ENCODE data around the gene CLCNKB.
"Not testable (repeated sequence)": the region's sequence is repeated elsewhere in the genome, so short reads cannot be mapped to it uniquely, and the experiment has no call there.

The CLCNKB gene

DNA sequence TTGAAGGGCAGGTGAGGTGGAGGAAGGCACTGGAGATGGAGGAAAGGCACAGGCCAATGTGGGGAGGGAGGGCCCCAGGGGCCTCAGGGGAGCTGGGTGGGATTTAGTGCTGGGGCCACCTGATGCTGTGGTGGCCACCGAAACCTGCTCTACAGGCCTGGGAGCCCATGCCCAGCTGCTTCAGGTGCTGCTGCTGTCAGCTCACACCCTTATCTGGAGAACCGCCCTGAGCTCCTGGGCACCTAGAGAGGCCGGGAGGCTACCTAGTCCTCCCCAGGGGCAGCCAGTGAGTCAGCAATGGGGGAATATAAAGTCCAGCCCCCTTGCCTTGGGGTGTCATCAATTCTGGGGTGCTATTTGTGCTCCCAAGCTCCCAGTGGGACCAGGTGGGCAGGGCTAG, 17.7 kb downstream of the CLCNKB start:
- H3K27ac ChIP-seq = no peak overlapping the region
- no peak for TF ChIP-seq ZFX (IDR thresholded peaks at IDR 0.05; ENCODE audit: borderline replicate concordance)
- no peak for TF ChIP-seq CTCF (IDR thresholded peaks at IDR 0.05)

- not testable (repeated sequence) for H3K27ac ChIP-seq
Observed at GRCh38 chr1:16061989-16062686, 18.6 kb downstream of the CLCNKB start.

DNA sequence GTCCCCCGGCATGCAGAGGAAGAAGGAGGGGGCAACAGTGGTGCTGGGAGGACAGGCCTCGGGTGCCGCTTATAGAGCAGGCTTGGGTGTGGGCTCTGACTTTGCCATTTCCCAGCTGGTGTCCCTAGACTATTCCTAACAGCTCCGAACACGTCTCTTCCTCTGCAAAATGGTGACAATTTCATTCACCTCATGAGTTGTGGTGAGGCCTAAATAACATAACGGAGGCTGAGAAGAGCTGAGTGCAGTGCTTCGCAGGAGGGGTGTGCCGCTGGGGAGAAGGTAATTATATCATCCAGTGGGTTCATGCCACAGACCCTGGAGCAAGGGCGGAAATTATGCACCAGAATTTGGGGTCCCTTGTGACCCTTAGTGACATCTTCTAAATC, 19.1 kb downstream of the CLCNKB start:
- not testable (repeated sequence) for H3K27ac ChIP-seq

DNA sequence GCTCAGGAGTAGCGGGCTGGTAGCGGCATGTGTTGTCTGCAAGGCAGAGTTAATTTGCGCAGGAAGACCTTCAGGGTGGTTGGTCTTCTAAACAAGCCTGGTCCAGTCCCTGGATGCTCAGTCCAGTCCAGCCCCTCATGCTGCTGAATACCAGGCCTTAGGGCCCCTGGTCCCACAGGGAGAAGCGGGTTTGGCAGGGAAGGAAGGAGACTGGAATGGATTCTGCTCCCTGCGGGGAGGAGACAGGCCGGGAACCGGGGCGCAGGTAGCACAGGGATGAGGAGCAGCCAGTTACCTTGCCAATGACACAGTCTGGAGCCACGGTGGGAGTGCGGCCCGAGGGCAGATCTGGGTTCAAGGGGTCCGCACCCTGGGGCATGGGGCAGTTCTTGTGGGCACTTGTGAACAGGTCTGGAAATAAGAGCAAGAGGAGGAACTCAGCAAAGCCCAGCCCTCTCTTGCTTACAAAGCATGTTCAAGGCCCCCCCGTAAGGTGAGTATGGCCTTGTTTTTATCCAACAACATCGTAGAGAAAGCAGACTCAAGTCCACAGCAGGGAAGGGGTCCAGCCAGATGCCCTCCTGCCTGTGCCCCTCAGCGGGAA, 19.7 kb downstream of the CLCNKB start:
- H3K27ac ChIP-seq = no peak overlapping the region
- TF ChIP-seq ZFX (IDR thresholded peaks at IDR 0.05; ENCODE audit: borderline replicate concordance) (no peak), CTCF (IDR thresholded peaks at IDR 0.05) (no peak)

- TF ChIP-seq ZFX (IDR thresholded peaks at IDR 0.05; ENCODE audit: borderline replicate concordance) (no peak), CTCF (IDR thresholded peaks at IDR 0.05) (no peak)
- no peak overlapping the region for H3K27ac ChIP-seq
Observed at GRCh38 chr1:16063921-16064320, 20.3 kb downstream of the CLCNKB start.

DNA sequence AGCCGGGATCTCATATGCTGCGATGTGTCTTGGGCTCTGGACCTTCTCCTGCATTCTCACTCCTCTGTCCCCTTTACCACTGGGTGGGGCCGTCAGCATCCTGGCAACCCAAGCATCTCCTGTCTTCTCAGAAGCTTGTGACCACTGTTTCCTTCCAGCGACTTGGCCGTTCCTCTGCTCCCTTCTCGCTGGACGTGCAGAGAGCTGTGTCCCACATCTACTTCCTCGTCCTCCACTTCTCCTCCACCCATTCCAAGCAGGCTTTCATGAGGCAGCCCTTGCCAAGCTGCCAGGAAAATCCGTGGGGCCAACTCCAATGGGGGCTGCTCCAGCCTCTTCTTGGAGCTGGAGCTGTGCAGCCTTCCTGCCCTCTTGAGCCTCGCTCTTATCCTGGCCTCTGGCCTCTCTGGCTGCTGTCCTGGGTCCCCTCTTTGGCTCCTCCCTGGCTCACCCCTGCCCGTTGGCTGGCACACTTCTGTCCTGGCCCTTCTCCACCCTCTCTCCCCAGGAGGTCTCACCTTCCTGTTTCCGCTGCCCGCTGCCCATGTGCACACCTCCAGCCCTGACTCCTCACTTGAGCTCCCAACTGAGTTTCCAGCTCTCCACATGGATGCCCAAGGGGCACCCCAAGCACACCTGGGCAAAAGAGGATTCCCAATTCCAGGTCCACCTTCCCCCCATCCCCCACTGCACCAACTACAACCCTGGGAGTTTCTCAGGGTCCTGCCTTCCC, 21.1 kb downstream of the CLCNKB start:
- H3K27ac ChIP-seq = no peak overlapping the region

GRCh38 chr1:16065269-16065576, 21.6 kb downstream of the CLCNKB start:
- TF ChIP-seq ZFX (IDR thresholded peaks at IDR 0.05; ENCODE audit: borderline replicate concordance) = no peak
- TF ChIP-seq CTCF (IDR thresholded peaks at IDR 0.05) = no peak
- no peak overlapping the region for H3K27ac ChIP-seq

More for the DNA sequence above, 21.1 kb downstream of the CLCNKB start:
- TF ChIP-seq ZFX (IDR thresholded peaks at IDR 0.05; ENCODE audit: borderline replicate concordance) (no peak), CTCF (IDR thresholded peaks at IDR 0.05) (no peak)

GRCh38 chr1:16066245-16066644, 22.7 kb downstream of the CLCNKB start:
- H3K27ac ChIP-seq = no peak overlapping the region
- no peak for TF ChIP-seq CTCF (IDR thresholded peaks at IDR 0.05)
- no peak for TF ChIP-seq ZFX (IDR thresholded peaks at IDR 0.05; ENCODE audit: borderline replicate concordance)
